Measurements from ENCODE around the gene KL.

Gene KL

GRCh38 chr13:32988608-32989289, 27.5 kb upstream of the KL start:
- H3K4me3 ChIP-seq (ENCODE audit: low read length), result no peak overlapping the region

GRCh38 chr13:32989290-32989667, 26.9 kb upstream of the KL start:
- no peak overlapping the region for H3K4me3 ChIP-seq (ENCODE audit: low read length)
- no peak for TF ChIP-seq ZNF274 (IDR thresholded peaks at IDR 0.05; ENCODE audit: low read depth, low read length)

More at GRCh38 chr13:32988608-32989289, 27.5 kb upstream of the KL start:
- TF ChIP-seq ZNF274 (IDR thresholded peaks at IDR 0.05; ENCODE audit: low read depth, low read length), result no peak

- no peak for TF ChIP-seq ZNF274 (IDR thresholded peaks at IDR 0.05; ENCODE audit: low read depth, low read length)
Measured at GRCh38 chr13:32989942-32990341, 26.3 kb upstream of the KL start.

GRCh38 chr13:32993145-32993544, 23.1 kb upstream of the KL start:
- TF ChIP-seq ZNF274 (IDR thresholded peaks at IDR 0.05; ENCODE audit: low read depth, low read length), result no peak

More at GRCh38 chr13:32989942-32990341, 26.3 kb upstream of the KL start:
- no peak overlapping the region for H3K4me3 ChIP-seq (ENCODE audit: low read length)

GRCh38 chr13:32997399-32997798, 18.8 kb upstream of the KL start:
- H3K4me3 ChIP-seq (ENCODE audit: low read length), result no peak overlapping the region
- no peak for TF ChIP-seq ZNF274 (IDR thresholded peaks at IDR 0.05; ENCODE audit: low read depth, low read length)

More at GRCh38 chr13:32993145-32993544, 23.1 kb upstream of the KL start:
- no peak overlapping the region for H3K4me3 ChIP-seq (ENCODE audit: low read length)

- no peak for TF ChIP-seq ZNF274 (IDR thresholded peaks at IDR 0.05; ENCODE audit: low read depth, low read length)
- no peak overlapping the region for H3K4me3 ChIP-seq (ENCODE audit: low read length)
Measured at GRCh38 chr13:32998966-32999365, 17.3 kb upstream of the KL start.

GRCh38 chr13:33000365-33000764, 15.9 kb upstream of the KL start:
- no peak for TF ChIP-seq ZNF274 (IDR thresholded peaks at IDR 0.05; ENCODE audit: low read depth, low read length)
- no peak overlapping the region for H3K4me3 ChIP-seq (ENCODE audit: low read length)

- H3K4me3 ChIP-seq (ENCODE audit: low read length), result no peak overlapping the region
- TF ChIP-seq ZNF274 (IDR thresholded peaks at IDR 0.05; ENCODE audit: low read depth, low read length), result no peak
Measured at GRCh38 chr13:33003458-33004019, 12.7 kb upstream of the KL start.

- no peak for TF ChIP-seq ZNF274 (IDR thresholded peaks at IDR 0.05; ENCODE audit: low read depth, low read length)
- no peak overlapping the region for H3K4me3 ChIP-seq (ENCODE audit: low read length)
Measured at GRCh38 chr13:33004511-33004910, 11.7 kb upstream of the KL start.

GRCh38 chr13:33006134-33006533, 10.1 kb upstream of the KL start:
- no peak overlapping the region for H3K4me3 ChIP-seq (ENCODE audit: low read length)
- no peak for TF ChIP-seq ZNF274 (IDR thresholded peaks at IDR 0.05; ENCODE audit: low read depth, low read length)

GRCh38 chr13:33006638-33007037, 9.6 kb upstream of the KL start:
- TF ChIP-seq ZNF274 (IDR thresholded peaks at IDR 0.05; ENCODE audit: low read depth, low read length), result no peak
- no peak overlapping the region for H3K4me3 ChIP-seq (ENCODE audit: low read length)

GRCh38 chr13:33007237-33007636, 9.0 kb upstream of the KL start:
- TF ChIP-seq ZNF274 (IDR thresholded peaks at IDR 0.05; ENCODE audit: low read depth, low read length), result no peak

GRCh38 chr13:33007950-33008349, 8.3 kb upstream of the KL start:
- no peak overlapping the region for H3K4me3 ChIP-seq (ENCODE audit: low read length)
- no peak for TF ChIP-seq ZNF274 (IDR thresholded peaks at IDR 0.05; ENCODE audit: low read depth, low read length)

More at GRCh38 chr13:33007237-33007636, 9.0 kb upstream of the KL start:
- no peak overlapping the region for H3K4me3 ChIP-seq (ENCODE audit: low read length)

GRCh38 chr13:33008946-33009722, 7.1 kb upstream of the KL start:
- no peak overlapping the region for H3K4me3 ChIP-seq (ENCODE audit: low read length)
- no peak for TF ChIP-seq ZNF274 (IDR thresholded peaks at IDR 0.05; ENCODE audit: low read depth, low read length)

All from GM08714 (cell line).